ENCODE results near the gene SCAI.
"Not testable (repeated sequence)": the region's sequence is repeated elsewhere in the genome, so short reads cannot be mapped to it uniquely, and the experiment has no call there.

SCAI gene

GRCh38 chr9:125147401-125147951, 4.1 kb upstream of the SCAI start:
- no peak for DNase-seq

DNA sequence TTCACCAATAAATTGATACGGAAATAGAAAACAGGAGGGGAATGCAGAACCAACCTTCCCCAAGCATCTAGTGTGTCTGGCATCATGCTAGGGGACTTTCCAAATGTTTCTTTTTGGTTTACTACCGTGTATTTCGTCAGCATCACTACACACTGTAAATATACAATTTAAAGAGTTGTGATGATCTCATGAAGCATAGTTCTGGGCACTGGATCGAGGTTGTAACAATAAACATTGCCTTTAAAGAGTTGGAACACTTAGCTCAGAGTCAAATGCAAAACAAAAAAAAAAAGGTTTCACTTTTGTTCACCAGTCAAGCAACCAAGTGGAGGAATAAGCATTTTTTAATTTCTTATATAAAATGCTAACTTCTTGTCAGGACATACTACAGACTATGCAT, 2.9 kb upstream of the SCAI start:
- no peak for DNase-seq

- DNase-seq, result no peak
These were observed 2.1 kb upstream of the SCAI start for GRCh38 chr9:125145425-125145824.

DNA sequence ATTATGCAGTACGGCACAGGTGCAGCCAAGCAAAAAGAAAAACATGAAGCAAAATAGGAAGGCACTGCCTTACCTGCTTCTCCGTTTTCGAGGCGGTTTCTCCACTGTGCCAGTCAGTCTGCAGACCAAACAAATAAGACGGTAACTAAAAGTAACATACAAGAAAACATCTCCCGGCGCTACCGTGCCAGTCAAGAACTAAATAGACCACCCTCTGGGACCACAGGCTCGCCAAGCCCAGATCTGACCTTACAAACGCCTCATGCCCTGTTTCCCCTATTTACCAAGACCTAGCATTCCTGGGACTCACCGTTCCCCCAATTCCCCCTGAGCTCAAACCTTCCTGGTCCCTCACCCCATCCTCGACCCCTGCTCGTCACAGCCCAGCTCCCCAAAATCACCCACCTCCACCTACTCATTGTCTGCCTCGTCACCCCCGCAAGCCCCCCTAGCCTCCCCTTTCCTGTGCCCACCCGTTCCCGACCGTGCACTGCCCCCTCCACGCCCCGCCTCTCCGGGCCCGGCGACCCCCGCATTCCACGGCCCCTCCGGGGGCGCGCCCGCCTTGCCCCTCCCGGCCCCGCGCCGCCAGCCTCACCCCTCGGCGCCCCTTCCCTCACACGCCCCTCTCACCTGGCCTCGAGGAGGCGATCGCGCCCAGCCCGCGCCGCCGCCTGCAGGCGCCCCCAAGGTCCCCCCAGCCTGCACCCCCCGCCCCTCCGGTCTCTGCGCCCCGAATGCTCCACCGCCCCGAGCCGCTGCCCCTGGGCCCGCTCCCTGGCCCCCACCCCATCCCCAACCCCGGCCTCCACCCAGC, 560 bp downstream of the SCAI start:
- DNase-seq, result peak; percentile 55

DNA sequence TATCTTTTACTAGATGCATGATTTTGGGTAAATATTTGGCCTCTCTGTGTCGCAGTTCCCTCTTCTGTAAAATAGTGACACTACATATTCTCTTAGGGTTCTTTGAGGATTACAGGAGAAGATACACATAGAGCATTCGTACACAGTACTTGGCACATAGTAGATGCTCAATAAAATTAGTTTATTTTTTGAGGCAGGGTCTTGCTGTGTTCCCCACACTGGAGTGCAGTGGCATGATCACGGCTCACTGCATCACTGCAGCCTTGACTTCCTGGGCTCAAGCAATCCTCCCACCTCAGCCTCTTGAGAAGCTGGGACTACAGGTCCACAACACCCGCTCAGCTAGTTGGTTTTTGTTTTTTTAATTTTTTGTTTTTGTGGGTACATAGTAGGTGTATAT, 1.6 kb downstream of the SCAI start:
- DNase-seq, result no peak

DNA sequence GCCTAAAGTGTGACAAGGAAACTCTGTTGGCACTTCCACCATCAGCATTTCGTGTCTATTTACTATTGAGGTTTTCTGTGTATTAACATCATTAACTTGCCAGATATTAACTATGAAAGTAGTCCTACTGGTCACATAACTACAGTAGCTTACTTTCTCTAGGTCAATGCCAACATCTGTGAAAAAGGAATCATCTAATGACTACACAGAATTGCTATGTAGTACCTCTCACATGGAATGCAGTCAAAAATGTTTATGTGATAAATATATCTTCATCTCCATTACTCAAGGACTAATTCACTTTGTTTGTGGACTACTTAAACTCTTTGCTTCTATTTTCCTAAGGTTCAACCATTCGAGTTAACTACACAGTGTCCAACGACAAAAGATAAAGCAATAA, 2.1 kb downstream of the SCAI start:
- no peak for DNase-seq

DNA sequence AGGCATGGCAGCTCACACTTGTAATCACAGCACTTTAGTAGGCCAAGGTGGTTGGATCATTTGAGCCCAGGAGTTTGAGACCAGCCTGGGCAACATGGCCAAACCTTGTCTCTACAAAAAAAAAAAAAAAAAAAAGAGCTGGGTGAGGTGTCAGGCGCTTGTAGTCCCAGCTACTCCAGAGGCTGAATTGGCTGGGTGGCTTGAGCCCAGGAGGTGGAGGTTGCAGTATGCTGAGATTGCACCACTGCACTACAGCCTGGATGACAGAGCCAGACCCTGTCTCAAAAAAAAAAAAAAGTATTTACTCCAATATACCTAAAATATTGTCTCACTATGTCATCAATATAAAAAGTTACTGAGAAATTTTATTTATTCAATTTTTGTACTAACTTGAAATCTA, 2.8 kb downstream of the SCAI start:
- DNase-seq, result no peak

GRCh38 chr9:125137200-125137599, 6.1 kb downstream of the SCAI start:
- no peak for DNase-seq

DNA sequence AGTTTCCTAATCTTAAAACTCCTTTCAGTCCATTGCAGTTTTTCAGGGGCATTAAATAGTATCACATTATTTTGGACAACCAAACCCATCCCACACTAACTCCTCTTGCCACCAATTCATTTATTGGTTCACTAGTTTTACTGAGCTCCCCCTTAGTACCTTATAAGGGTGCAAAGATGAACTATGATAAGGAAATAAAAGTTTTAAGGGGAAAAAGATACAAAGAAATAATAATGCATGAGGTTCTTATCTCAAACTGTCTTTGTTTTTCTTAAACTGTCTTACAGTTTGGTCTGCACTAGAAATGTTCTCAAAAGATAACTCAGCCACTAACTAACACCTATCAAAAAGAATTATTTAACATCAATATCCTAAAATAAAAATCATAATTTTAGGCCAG, 8.4 kb downstream of the SCAI start:
- no peak for DNase-seq

DNA sequence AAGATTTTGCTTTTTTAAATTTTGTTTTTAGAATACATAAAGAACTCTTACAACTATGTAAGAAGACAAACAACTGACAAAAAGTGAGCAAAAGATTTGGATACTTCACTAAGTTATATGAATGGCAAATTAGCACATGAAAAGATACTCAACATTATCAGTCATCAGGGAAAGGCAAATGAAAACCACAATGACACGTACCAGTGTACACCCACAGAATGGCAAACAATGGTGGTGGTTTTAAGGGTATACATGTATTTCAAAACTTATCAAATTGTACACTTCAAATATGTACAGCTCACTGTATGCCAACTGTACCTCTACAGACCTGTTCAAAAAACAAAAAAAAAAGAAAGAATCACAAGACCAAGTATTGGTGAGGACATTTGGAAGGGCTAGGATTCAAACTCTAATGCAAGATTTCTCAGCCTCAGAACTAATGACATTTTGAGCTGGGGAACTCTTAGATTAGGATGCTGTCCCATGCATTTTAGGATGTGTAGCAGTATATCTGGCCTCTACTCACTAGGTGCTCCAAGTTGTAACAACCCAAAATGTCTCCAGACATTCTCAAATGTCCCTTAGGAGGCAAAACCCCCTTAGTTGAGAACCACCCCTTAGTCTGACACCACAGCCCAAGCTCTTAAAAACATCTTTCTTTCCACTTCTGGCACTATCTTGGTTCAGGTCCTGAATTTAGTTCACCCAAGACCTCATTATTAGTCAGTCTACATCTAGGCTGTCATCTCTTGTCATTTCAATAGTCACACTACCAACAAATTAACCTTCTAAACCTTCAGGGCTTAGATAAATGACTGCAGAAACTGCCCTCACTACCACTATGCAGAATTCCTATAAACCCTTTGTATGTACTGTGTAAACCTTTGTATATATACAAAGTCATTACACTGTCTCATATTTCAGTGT, 9.7 kb downstream of the SCAI start:
- DNase-seq, result no peak

GRCh38 chr9:125131778-125132177, 11.6 kb downstream of the SCAI start:
- DNase-seq, result no peak

DNA sequence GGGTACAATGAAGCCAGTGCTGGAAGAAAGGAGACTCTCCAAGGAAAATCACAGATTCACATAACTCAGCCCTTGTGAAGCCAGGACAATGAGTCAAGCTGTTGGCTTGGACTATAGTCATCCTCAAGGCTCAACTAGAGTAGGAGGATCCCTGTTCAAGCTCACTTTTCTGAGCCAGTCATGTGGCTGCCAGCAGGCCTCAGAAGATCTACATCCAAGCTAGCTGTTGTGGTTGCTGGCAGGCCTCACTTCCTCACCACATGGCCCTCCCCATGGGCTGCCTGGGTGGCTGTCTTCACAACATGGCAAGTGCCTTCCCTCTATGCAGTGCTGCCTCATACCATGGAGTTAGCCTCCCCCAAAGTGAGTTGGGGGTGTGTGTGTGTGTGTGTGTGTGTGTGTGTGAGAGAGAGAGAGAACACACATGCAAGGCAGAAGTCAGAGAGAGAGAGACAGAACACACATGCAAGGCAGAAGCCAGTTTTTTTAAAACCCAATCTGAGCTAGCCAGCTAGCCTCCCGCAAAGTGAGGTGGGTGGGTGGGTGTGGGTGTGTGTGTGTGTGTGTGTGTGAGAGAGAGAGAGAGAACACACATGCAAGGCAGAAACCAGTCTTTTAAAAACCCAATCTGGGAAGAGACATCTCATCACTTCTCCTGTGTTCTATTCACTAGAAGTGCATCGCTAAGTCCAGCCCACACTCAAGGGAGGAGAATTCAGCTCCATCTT, 17.1 kb downstream of the SCAI start:
- no peak for DNase-seq

GRCh38 chr9:125125523-125125922, 17.8 kb downstream of the SCAI start:
- no peak for DNase-seq

GRCh38 chr9:125121146-125121545, 22.2 kb downstream of the SCAI start:
- DNase-seq, result no peak

GRCh38 chr9:125119643-125120286, 23.6 kb downstream of the SCAI start:
- no peak for DNase-seq

DNA sequence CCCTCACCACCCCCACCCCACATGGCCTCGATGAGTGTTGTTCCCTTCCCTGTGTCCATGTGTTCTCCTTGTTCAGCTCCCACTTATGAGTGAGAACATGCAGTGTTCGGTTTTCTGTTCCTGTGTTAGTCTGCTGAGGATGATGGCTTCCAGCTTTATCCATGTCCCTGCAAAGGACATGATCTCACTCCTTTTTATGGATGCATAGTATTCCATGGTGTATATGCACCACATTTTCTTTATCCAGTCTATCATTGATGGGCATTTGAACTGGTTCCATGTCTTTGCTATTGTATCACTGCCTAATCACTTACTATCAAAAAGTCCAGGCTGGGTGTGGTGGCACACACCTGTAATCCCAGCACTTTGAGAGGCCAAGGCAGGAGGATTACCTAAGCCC, 24.6 kb downstream of the SCAI start:
- not testable (repeated sequence) for DNase-seq

DNA sequence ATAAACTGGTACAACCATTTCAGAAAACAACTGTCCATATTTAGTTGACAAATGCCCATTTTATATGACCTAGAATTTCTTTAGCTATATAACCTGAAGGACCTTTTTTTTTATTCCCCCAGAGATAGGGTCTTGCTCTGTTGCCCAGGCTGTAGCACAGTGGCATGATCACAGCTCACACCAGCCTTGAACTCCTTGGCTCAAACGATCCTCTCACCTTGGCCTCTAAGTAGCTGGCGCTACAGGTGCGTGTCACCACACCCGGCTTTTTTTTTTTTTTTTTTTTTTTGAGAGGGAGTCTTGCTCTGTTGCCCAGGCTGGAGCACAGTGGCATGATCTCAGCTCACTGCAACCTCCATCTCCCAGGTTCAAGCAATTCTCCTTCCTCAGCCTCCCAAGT, 28.8 kb downstream of the SCAI start:
- not testable (repeated sequence) for DNase-seq

DNA sequence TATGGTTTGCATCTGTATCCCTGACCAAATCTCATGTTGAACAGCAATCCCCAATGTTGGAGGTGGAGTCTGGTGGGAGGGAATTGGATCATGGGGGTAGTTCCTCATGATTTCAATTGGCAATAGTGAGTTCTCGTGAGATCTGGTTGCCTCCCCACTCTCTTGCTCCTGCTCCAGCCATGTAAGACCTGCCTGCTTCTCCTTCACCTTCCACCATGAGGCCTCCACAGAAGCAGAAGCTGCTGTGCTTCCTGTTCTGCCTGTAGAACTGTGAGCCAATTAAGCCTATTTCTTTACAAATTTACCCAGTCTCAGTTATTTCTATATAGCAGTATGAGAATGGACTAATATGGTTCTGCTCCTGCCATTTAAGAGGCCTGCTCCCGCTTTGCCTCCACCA, 32.9 kb downstream of the SCAI start:
- DNase-seq, result no peak

DNA sequence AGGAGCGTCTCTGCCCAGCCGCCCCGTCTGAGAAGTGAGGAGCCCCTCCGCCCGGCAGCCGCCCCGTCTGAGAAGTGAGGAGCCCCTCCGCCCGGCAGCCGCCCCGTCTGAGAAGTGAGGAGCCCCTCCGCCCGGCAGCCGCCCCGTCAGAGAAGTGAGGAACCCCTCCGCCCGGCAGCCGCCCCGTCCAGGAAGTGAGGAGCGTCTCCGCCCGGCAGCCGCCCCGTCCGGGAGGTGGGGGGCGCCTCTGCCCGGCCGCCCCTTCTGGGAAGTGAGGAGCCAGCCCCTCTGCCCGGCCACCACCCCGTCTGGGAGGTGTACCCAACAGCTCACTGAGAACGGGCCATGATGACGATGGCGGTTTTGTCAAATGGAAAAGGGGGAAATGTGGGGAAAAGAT, 34.8 kb downstream of the SCAI start:
- DNase-seq, result not testable (repeated sequence)

GRCh38 chr9:125106285-125106893, 36.9 kb downstream of the SCAI start:
- DNase-seq, result no peak

- DNase-seq, result no peak
These were observed 39.4 kb downstream of the SCAI start for GRCh38 chr9:125103770-125104460.

All from NCI-H2171 (cell line).